HG03097 (cell line): ENCODE results near the gene CTSS.
"Not testable (repeated sequence)": the region's sequence is repeated elsewhere in the genome, so short reads cannot be mapped to it uniquely, and the experiment has no call there.

Experiments
- ATAC-seq: cut with Tn5 transposase; IDR thresholded peaks from one replicate; pipeline ENCODE4 v1.9.1; 2021; ENCODE audit not compliant: unreplicated experiment, low FRiP score

CTSS gene

DNA sequence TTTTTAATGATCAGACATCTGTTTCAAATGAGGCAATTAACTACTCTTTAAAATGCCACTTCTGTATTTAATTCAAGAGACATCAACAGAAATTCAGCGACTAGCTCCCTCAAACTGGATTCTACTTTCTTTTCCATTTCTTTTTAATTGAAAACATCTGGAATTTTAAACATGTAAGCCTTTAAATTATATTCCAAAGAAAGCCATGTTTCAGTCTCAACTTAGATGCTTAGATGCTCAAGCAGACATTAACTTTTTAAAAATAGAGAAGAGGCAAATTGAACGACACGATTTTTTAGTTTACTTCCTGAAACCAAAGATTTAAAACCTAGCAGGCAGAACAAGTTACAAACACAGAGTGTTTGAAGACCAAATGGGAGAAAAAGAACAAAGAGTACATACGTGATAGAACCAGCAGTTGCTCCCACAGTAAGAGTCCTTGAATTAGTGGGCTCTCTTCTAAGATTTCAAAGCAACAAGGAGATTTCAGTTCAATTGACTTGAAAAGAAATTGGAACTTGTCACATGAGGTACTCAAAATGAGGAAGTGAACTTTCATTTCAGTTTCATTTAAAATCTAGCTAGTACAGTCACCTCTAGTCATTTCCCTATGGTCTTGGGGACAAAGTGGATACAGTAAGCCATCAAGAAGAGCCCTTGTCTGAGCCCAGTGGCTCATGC lies at the start of gene CTSS:
TSS of gene CTSS (minus strand) at position 483 of the 681 bp plus-strand sequence. CDS start 1,015 bp downstream, outside the sequence.
- ATAC-seq = peak; percentile 79

DNA sequence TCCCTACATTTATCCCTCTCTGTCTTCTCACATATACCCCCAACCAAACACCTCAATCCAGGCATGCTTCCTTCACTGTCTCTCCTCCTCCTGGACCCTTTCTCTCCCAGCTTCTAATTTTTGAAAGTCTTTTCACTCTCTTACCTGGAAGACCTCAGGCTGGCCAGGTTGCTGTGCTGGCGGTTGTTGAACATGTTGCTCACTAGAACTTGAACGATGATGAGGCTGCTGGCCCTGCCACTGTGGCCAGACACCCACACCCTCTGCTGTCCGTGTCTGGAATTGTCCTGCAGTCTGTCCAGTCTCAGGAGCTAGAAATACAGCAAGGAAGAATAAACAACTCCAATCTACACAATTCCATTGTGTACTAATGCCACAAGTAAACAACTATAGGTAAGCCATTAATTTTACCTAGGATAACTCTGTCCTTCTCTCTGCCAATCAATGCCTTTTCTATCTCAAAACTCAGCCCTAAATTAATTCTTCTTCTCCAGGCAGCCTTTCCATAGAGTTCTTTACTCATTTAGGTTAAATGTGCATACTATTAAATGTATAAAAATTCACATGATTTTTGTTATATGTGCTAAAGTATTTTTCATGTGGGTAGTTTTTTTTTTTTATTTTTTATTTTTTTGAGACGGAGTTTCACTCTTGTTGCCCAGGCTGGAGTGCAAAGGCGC lies 47.6 kb upstream of the CTSS start:
- ATAC-seq = no peak

DNA sequence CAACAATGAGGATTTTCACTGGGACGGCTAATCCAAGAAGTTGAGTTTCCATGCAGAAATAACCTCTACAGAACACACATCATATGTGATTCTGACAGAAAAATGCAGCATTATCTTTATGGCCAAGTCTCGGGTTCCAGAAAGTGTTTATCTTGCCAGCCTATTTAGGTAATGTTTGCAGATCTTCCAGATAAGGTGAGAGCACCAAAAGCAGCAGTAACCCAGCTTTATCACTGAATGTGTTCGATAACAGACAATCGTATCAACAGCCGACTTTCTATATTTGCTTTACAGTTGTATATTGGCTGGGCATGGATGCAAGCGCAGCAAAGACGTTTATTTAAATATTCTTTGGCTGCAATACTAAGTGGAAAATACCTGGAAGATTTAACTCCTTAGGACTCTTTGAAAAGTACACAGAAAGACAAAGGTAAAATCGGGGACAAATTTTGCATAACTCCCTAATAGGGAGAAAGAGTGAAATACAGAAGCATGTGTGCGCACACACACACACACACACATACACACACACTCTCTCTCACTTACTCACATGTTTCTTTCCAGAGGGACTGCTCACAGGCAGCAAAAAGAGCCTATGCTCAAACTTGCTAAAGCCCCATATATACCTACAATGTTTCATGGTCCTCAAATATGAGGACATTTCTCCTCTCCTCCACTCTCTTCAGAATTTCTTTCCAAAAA lies 45.5 kb upstream of the CTSS start:
- ATAC-seq = no peak

DNA sequence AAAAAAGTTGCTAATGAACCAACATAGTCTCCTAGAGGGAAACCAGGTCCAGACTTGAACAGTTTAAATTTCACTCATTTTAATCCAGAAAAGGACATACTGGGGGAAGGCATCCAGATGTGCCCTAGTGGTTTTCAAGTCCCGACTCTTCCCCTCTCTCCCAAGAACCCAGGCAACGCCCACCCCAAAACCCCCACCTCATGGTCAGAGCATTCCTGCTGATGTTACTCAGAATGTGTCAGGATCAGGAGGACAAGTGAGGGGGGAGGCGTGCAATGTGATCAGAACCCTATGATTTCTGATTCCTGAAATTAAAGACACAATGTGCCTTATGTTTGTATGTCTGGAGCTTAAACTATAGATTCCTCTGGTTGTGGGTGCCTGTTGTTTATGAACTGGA lies 44.1 kb upstream of the CTSS start:
- no peak for ATAC-seq

DNA sequence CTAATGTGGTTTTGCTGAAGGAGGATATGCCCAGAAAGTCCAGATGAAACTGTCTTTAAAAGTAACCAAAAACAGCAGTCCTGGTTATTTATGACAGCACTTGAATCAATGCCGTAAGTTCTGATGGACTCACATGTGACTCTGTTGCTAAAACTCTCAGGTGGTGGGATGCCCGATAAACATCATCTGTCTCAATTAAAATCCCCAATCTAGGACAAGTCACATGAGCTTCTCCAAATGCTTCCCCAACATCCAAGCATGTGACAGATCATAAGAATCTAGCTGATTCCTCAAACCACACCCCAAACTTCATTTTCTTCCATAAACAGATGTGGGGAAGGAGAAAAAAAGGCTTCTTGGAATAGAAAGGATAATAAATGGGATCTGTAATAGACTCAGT lies 43.3 kb upstream of the CTSS start:
- ATAC-seq = no peak

DNA sequence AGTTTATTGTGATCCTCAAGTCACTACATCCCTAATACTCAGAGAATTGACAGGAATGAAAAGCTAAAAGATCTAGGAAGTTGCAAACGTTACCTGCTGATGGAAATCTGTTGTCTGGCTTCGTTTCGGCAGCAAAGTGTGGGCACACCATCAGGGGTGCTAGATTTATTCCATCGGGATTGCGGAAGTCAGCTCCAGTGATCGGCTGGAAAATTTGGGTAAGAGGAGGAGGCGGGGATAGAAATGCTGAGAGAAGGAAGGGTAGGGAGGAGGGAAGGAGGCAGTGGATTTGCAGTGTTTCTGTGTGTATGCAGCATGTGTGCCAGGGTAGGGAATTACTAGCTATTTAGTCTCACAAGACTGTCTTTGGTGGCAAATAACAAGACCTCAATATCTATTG lies 42.5 kb upstream of the CTSS start, which contains the start of gene CTSK:
TSS of gene CTSK (minus strand) at position 140 of the 400 bp plus-strand sequence. CDS start 1,455 bp downstream, outside the sequence.
- ATAC-seq = no peak

DNA sequence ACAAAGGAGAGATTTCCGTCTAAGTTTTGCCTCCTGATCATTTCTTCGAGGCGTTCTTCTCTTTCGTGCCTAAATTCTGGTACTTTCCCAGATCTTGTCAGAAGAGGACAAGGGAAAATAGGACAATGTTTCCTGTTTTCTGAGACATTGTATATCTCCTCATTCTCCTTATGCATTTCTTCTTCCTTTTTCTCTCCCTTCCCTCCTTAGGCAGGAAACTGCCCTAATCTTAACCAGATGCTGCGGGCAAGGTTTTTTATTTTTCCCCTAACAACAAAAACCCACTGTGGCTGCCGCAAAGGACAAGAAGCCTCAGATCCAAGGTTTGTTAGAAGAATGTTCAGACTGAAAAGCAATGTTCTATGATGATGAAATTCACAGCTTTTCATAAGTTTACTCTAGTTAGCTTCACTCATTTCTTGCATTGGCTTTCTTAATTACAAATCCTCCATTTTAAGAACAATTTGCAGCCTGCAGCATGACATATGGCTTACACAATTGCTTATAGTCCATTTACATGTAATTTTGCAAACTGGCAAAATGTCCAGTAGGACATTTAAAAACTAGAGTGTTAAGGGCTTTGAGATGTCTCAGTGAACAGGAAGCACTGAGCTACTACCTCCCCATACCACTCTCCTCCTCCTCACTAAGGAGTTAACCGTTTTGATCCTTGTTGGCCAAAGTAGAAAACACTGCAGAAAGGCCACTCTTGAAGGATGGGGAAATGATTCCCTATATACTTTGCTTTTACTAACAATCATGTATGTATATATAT lies 41.9 kb upstream of the CTSS start:
- no peak for ATAC-seq

DNA sequence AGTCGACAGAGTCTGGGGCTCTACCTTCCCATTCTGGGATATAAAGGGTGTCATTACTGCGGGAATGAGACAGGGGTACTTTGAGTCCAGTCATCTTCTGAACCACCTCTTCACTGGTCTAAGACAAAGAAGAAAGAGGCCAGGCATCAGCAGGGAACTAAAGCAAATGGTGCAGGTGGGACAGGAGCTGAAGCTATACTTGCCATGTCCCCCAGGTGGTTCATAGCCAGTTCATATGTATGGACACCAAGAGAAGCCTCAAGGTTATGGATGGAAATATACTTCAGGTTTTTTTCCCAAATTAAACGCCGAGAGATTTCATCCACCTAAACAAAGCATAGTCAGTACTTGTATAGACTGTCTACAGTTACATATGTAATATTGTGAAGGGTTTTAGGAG lies 40.3 kb upstream of the CTSS start:
- no peak for ATAC-seq

DNA sequence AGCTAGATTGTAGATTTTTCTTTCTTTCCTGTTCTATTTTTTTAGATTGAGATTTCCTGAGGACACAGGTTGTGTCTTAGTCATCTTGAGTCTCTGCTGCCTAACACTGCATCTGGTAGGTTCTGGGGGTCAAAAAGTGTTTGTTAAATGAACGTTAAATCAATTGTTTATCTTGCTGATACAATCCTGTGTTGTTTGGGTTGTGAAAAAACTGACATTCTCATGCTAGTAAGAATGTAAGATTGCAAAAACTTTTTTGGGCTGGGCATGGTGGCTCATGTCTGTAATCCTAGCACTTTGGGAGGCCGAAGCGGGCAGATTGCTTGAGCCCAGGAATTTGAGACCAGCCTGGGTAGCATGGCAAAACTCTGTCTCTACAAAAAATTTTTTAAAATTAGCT lies 39.1 kb upstream of the CTSS start:
- ATAC-seq = no peak

DNA sequence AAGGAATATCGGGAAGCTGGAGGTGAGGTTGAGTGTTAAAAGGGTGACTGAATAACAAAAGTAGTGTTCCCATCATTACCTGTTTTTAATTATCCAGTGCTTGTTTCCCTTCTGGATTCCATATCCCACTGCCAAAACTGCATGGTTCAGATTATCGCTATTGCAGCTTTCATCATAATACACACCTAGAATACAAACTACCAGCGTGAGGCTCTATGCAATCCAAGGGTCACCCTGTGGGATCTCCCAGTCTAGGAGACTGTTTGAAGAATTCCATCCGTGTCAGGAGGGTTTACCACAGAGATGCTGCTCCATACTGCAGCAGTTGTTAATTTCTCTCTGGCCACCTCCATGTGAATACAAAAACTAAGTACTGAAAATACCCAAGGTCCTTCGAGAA lies 33.5 kb upstream of the CTSS start:
- ATAC-seq = no peak

DNA sequence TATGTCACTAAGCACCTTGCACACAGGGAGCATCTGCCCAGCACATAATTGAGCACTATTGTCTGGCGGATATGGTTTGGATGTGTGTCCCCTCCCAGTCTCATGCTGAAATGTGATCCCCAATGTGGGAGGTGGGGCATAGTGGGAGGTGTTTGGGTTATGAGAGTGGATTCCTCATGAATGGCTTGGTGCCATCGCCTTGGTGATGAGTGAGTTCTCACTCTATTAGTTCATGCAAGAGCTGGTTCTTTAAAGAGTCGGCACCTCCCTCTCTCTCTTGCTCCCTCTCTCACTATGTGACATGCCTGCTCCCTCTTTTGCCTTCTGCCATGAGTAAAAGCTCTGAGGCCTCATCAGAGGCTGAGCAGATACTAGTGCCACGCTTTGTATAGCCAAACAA lies 32.9 kb upstream of the CTSS start:
- no peak for ATAC-seq

DNA sequence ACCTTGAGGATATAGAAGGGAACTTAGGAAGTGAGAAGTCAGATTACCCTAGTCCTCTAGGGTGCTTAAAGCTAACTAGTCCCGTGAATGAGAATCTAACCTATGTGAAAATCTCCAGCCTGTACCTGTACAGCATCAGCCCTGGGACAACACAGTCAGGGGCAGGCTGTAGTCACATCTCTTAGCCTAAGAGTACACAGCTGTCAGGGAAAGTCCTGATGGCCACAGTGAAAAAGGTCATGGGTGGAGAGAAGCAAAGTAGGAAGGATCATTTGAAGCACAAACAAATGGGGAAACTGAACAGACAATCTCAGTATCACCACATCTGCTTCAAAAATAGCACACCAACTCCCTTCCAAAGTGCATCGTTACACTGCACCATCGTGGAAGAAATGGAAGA lies 30.8 kb upstream of the CTSS start:
- ATAC-seq = no peak

DNA sequence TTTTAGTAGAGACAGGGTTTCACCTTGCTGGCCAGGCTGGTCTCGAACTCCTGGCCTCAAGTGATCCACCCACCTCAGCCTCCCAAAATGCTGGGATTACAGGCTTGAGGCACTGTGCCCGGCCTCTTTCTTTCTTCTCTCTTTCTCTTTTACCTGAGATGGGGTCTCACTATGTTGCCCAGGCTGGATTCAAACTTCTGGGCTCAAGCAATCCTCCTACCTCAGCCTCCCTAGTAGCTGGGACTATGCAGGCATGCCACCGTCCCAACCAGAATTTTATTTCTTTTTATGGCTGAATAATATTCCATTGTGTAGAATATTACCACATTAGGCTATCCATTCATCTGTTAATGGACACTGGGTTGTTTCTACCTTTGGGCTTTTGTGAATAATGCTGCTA lies 28.2 kb upstream of the CTSS start:
- ATAC-seq = not testable (repeated sequence)

DNA sequence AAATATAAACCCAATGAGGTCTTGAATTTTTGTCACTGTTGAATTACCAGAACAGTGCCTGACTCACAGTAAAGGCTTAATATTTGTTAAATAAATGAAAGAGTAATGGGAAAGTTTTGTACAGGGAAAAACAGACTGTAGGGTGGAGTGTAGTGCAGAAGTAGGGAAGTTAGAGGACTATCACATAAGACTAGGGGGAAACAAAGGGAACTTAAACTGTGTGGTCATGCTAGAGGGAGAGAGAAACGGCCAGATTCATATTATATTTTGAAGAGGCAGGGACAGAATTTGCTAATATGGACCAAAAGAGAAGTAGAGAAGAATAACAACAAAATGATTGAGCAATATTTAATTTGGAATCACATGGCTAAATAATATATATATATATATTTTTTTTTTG lies 27.6 kb upstream of the CTSS start:
- ATAC-seq = no peak

DNA sequence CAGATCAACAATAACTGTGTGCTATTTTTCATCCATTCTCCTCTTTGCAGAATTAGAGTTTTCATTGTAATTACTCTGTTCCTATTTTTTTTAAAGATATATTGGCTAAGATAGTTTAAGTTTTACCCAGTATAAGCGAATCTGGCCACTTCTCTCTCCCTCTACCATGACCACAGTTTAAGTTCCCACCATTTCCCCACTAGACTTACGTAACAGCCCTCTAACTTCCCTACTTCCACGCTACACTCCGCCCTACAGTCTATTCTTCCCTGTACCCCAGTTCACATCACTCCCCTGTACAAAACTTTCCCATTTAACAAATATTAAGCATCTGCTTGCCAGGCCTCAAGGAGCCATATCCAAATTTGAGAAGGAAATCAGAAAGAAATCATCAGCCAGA lies 26.0 kb upstream of the CTSS start:
- no peak for ATAC-seq

DNA sequence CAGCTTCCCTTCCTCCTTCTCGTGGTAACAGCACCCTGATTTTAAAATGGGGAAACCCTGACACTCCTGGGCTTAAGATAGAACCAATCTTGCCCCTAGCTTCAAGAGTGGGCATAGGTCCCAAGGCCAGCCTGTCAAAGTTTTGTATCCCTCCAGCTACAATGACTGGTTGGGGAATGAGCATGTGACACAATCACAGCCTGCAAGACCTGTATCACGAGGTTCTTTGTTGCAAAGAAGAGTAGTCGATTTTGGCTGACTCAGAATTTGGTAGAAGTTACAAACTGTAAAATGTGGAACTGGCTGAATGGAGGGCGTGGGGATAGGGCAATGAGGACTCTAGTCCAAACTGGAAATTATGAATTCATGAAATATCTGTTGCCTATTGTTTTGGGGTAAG lies 23.8 kb upstream of the CTSS start:
- no peak for ATAC-seq

DNA sequence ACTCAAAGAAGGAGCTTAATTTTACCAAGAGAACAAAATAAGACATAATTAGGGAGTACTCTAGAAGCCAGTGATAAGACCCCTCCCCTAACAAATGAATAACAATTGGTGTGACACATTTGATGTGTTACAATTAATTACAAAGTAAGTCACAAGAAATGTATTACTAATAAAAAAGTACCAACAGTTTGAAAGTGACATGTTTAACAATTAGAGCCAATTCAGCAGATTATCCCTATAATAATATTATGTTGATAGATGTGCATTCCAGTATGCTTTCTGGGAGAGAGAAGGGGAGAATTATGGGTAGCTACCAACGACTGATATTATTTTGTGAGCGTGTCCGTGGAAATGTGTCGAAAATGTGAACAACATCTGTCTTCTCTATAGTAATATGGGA lies 23.4 kb upstream of the CTSS start:
- no peak for ATAC-seq

DNA sequence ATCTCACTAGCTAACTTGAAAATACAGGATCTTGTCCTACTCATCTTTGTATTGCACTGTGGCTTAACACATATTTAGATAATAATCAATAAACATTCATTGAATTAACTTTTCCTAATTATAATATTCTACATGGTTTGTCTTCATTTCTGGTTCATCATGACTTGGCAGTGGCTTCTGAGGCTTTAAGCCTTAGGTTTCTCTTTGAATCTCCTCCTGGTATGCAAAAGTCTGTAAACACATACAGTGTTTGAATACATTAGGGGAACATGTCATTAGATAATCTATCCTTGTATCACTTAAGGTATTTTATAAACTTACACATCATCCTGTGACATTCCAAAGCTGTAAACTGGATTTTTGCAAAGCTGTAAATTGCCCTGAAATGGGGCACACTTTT lies 21.9 kb upstream of the CTSS start:
- no peak for ATAC-seq

DNA sequence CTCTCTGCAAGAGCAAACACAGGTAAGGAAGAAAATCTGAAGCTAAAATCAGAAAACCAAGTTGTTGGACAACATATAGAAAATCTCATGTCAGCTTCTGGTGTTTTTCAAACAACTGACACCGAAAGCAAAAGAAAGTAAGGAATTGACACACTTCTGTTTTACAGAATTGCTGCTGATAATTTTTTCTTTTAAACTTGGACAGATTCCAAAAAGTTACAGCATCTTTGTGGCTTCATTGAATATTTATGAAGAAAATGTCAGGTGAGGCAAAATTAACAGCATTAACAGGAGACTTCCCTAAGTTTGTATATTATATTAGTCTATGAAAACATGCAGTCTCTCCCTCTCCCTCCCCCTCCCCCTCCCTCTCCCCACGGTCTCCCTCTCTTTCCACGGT lies 14.9 kb upstream of the CTSS start:
- ATAC-seq = no peak

DNA sequence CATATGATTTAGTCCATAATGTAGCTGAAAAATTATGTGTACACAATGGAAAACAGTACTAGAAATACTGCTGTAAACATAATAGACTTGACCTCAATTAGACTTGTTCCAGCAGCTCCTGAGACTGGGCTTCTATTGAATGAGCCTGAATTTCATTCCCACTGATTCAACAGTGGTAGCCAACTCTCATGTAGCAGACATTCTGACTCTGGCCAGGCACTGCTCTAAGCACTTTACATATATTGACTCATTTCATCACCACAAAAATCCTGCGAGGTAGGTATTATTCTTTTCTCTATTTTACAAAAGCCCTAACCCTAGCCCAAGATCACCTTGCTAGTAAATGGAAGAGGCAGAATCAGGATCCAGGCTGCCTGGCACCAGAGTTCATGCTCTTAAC lies 12.8 kb upstream of the CTSS start:
- ATAC-seq = no peak

DNA sequence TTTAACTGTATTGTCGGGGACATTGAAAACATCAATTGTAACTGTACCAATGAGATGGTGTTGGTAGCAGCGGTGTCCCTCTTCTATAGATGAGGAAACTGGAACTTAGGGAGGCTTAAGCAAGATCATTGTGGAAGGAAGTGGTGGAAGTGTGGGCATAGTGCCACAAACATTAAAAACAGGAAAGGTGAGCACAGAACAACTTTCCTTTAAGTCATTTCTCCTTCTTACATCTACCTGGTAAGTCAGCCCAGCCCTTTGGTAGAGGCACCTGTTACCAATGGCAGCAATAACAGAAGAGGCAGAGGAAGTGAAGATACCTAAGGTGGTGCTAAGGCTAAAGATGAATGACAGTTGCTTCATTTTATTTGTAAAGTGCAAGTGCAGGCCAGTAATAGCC lies 12.0 kb upstream of the CTSS start:
- ATAC-seq = no peak
